AG09309 (cell line): ENCODE data around the gene SLC22A1.

Experiments
- DNase-seq: peaks from one replicate; pipeline ENCODE4 v3.0.0-alpha.2; 2010; ENCODE audit warnings: low read depth
- H3K4me3 ChIP-seq: 2 replicates; pipeline ENCODE4 v1.5.1; 2011; ENCODE audit warnings: mild to moderate bottlenecking, low read depth, low read length, moderate library complexity; ENCODE audit not compliant: control insufficient read depth
- CTCF ChIP-seq: IDR thresholded peaks from 2 replicates; pipeline ENCODE4 v1.5.1; 2011; ENCODE audit warnings: mild to moderate bottlenecking, low read depth, low read length, inconsistent platforms; ENCODE audit not compliant: insufficient read depth, control insufficient read depth; ENCODE audit errors: missing control alignments

The SLC22A1 gene

GRCh38 chr6:160201061-160201460, 79.4 kb downstream of the SLC22A1 start:
- no peak overlapping the region for H3K4me3 ChIP-seq
- no peak for TF ChIP-seq CTCF
- DNase-seq = no peak

GRCh38 chr6:160202411-160202810, 80.8 kb downstream of the SLC22A1 start:
- TF ChIP-seq CTCF = no peak
- H3K4me3 ChIP-seq = no peak overlapping the region
- peak; percentile 29 for DNase-seq

GRCh38 chr6:160203076-160203475, 81.5 kb downstream of the SLC22A1 start:
- no peak for DNase-seq
- TF ChIP-seq CTCF = no peak
- H3K4me3 ChIP-seq = no peak overlapping the region

- no peak overlapping the region for H3K4me3 ChIP-seq
- no peak for TF ChIP-seq CTCF
- DNase-seq = no peak
Measured at GRCh38 chr6:160203522-160203921, 81.9 kb downstream of the SLC22A1 start.

GRCh38 chr6:160203953-160204352, 82.3 kb downstream of the SLC22A1 start:
- TF ChIP-seq CTCF = no peak
- no peak for DNase-seq
- H3K4me3 ChIP-seq = no peak overlapping the region

- TF ChIP-seq CTCF = no peak
- H3K4me3 ChIP-seq = no peak overlapping the region
- DNase-seq = no peak
Measured at GRCh38 chr6:160204710-160205109, 83.1 kb downstream of the SLC22A1 start.

- no peak for DNase-seq
- H3K4me3 ChIP-seq = no peak overlapping the region
- TF ChIP-seq CTCF = no peak
Measured at GRCh38 chr6:160207618-160208017, 86.0 kb downstream of the SLC22A1 start.
